Testis (tissue), 3 donors: ENCODE results near the gene ATG16L1. TPM values are rescaled to one million over a fixed set of nuclear protein-coding genes. Genes with fewer than 3 reads are reported as not detected.

Source experiments
- DNase-seq: peaks from one replicate; pipeline ENCODE4 v3.0.0-alpha.2; 2019
- H3K27ac ChIP-seq, 2 donors: fragments of 200-600 bp; sonication (generic); one replicate each; pipeline ENCODE4 v1.5.1; 2019
- H3K27me3 ChIP-seq: fragments of 200-600 bp; sonication (generic); one replicate; pipeline ENCODE4 v1.5.1; 2019
- H3K36me3 ChIP-seq: fragments of 200-600 bp; sonication (generic); one replicate; pipeline ENCODE4 v1.5.1; 2017; ENCODE audit warnings: low read depth; ENCODE audit errors: missing control alignments
- H3K4me1 ChIP-seq: fragments of 200-600 bp; sonication (generic); one replicate; pipeline ENCODE4 v1.5.1; 2019
- H3K4me3 ChIP-seq, 2 donors: fragments of 200-600 bp; sonication (generic); one replicate each; pipeline ENCODE4 v1.5.1; 2017 to 2019
- H3K9me3 ChIP-seq: fragments of 200-600 bp; sonication (generic); one replicate; pipeline ENCODE4 v1.5.1; 2017
- POLR2A ChIP-seq: fragments of 450-650 bp; IDR thresholded peaks from one replicate; pipeline ENCODE4 v1.6.1; 2017; ENCODE audit warnings: antibody characterized with exemption, mild to moderate bottlenecking, moderate library complexity
- WGBS, 2 donors: methylation state at CpG; one replicate each; pipeline ENCODE4 v1.1.5; 2018; 5-methylcytosine and 5-hydroxymethylcytosine counted together
- intact Hi-C: fragments of 100-400 bp; cut with DNase I; formaldehyde crosslinking; loops from one replicate; pipeline ENCODE4 v1.15.1; 2023; ENCODE audit warnings: low total_unique reads
- polyA plus RNA-seq: library from polyadenylated mRNA; stranded (reverse); fragments of 350-450 nt; fragmentation: Illumina TruSeq; extraction: RNeasy Lipid Tissue Mini Kit (QIAGEN cat#74804); gene quantifications from one replicate; pipeline ENCODE4 v1.2.3, GENCODE V29; 2014; ENCODE audit warnings: low read depth, low replicate concordance; ENCODE audit not compliant: insufficient read depth
- total RNA-seq, 2 donors: library from RNA; depleted of rRNA; stranded (reverse); fragments of >200 nt; gene quantifications; one replicate each; pipeline ENCODE4 v1.2.3, GENCODE V29; 2016
- TF ChIP-seq, protein P1 (sequence below), 3 experiments: fragments of 450-650 bp in 2 of 3; fragments of 200-600 bp in 1 of 3; sonication (generic) in 1 of 3; IDR thresholded peaks; one replicate each; pipeline ENCODE4 v1.5.1; 2016 to 2019; ENCODE audit warnings: antibody characterized with exemption in 3 of 3, mild to moderate bottlenecking in 2 of 3, moderate library complexity in 1 of 3

ATG16L1 gene
- total and polyA plus RNA-seq, 3 donors from 2014 or later: 37.3 to 53.1 (median 47.2) TPM

DNA sequence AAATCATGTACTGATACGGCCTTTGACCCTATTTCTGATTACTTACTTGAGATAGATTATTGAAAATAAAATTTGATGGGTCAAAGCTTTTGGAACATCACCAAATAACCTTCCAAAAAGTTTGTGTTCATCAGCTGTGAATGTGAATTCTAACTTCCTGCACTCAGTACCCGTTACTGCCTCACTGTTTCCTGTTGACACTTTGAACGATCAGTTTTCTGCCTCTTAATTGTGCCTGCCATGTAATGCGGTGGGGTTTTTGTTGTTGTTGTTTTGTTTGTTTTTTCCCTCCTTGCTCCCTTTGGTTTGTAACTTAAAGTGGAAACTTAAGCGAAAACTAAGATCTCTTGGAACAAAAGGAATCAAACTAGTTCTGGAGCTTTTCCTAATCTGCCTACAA, 18.9 kb downstream of the ATG16L1 start:
- WGBS, 2 donors: 82 to 91% methylated on average over 5 of the region's 5 CpGs
- no peaks in the 10 kb centered on the region for H3K9me3 ChIP-seq
- no peaks in the 10 kb centered on the region for H3K27me3 ChIP-seq
- H3K4me3 ChIP-seq: no peak overlapping the region
- H3K4me1 ChIP-seq: no peaks in the 10 kb centered on the region
- TF ChIP-seq, protein P1, sequence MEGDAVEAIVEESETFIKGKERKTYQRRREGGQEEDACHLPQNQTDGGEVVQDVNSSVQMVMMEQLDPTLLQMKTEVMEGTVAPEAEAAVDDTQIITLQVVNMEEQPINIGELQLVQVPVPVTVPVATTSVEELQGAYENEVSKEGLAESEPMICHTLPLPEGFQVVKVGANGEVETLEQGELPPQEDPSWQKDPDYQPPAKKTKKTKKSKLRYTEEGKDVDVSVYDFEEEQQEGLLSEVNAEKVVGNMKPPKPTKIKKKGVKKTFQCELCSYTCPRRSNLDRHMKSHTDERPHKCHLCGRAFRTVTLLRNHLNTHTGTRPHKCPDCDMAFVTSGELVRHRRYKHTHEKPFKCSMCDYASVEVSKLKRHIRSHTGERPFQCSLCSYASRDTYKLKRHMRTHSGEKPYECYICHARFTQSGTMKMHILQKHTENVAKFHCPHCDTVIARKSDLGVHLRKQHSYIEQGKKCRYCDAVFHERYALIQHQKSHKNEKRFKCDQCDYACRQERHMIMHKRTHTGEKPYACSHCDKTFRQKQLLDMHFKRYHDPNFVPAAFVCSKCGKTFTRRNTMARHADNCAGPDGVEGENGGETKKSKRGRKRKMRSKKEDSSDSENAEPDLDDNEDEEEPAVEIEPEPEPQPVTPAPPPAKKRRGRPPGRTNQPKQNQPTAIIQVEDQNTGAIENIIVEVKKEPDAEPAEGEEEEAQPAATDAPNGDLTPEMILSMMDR (IDR thresholded peaks at IDR 0.05): no peak
- TF ChIP-seq POLR2A: no peak
- H3K36me3 ChIP-seq: peaks cover 5% of the 10 kb centered on the region
- no peak overlapping the region for H3K27ac ChIP-seq
- no peak for DNase-seq
- intact Hi-C loops: no loop called here

DNA sequence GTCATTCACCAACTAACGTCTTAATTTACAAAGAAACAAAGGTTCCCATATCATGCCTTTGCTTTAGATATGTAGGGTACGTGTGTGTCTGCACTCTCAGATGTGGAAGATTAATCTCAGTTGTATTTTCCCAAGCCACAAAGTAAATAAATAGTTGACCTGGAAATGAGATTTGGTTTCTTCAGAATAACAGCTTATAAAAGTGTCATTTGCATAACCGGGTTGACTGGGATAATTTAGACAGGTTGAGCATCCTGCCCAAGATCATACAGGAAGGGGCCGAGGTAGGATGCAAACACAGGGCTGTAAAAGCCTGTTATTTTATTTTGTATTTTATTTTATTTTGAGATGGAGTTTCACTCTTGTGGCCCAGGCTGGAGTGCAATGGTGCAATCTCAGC, 19.5 kb downstream of the ATG16L1 start:
- WGBS, 2 donors: 91 to 95% methylated on average over 4 of the region's 4 CpGs
- peaks cover 5% of the 10 kb centered on the region for H3K36me3 ChIP-seq

DNA sequence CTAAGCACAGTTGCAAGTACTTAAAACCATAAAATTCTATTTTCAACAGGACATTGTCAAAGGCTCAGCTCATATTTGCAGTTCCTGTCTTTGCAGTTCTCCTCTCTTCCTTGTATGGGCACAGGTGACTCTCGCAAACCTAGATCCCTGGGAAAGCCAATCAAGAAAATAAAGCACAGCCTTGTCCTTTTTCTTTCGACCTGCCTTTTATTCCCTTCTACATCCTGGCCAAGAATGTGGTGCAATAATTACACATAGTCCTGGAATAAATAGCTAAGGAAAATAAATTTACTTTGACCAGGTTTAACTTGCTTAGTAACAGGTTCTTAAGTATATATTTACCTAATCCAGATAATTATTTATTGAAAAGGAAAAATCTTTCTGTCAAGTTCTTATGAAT, 20.2 kb downstream of the ATG16L1 start:
- TF ChIP-seq POLR2A: no peak
- TF ChIP-seq, protein P1 (IDR thresholded peaks at IDR 0.05): no peak
- DNase-seq: no peak
- Histone ChIP-seq H3K27ac (no peak overlapping the region), H3K27me3 (no peaks in the 10 kb centered on the region), H3K4me1 (no peaks in the 10 kb centered on the region), H3K9me3 (no peaks in the 10 kb centered on the region), H3K36me3 (peaks cover 5% of the 10 kb centered on the region), H3K4me3 (no peak overlapping the region)
- intact Hi-C loops: no loop called here
- WGBS, 2 donors: 93 to 96% methylated on average over 2 of the region's 2 CpGs

More for the DNA sequence above, 19.5 kb downstream of the ATG16L1 start:
- no peak for DNase-seq
- no peak overlapping the region for H3K27ac ChIP-seq
- H3K9me3 ChIP-seq: no peaks in the 10 kb centered on the region
- H3K4me1 ChIP-seq: no peaks in the 10 kb centered on the region
- intact Hi-C loops: no loop called here
- TF ChIP-seq, protein P1 (IDR thresholded peaks at IDR 0.05): no peak
- no peak for TF ChIP-seq POLR2A
- H3K4me3 ChIP-seq: no peak overlapping the region
- no peaks in the 10 kb centered on the region for H3K27me3 ChIP-seq

DNA sequence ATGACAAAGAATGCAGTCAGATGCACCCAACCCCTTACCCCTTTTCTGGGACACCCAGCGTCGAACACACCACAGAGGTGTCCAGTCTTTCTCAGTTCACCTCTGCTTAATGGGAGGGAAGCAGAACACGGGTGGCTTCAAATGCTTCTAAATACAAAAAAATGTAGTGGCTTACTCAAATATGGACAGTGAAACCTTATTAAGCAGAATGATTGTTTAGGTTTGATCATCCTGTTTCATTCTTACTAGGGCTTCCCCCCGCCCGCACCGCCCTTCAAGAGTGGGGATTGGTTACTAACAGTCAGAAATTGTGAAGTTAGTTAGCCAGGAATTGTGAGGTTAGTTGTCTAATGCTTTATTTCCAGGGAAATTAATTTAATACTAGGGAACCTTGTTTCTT, 21.6 kb downstream of the ATG16L1 start:
- Histone ChIP-seq H3K4me3 (no peak overlapping the region), H3K9me3 (no peaks in the 10 kb centered on the region), H3K27ac (no peak overlapping the region), H3K4me1 (no peaks in the 10 kb centered on the region), H3K36me3 (peaks cover 5% of the 10 kb centered on the region), H3K27me3 (no peaks in the 10 kb centered on the region)
- DNase-seq: no peak
- intact Hi-C loops: no loop called here
- 90 to 95% methylated on average over 6 of the region's 6 CpGs for WGBS, 2 donors
- TF ChIP-seq, protein P1 (IDR thresholded peaks at IDR 0.05): no peak
- no peak for TF ChIP-seq POLR2A

DNA sequence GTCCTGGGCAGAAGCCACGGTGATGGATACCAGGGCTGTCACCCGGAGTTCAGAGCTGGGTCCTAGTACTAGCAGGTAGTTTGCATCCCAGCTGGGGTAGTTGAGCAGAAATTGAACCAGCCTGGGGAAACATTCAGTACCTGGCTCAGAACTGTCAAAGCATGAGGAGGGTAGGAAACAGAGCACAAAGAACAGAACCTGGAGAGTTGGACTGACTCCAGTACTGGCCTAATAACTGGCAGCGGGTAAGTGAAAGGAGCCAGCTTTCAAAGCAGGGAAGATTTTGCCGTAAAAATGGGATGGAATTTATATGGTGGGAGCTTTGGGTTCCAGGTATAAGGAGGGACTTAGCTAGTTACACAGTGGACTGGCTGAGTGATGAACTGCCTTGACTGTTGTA, 23.8 kb downstream of the ATG16L1 start:
- Histone ChIP-seq H3K27me3 (no peaks in the 10 kb centered on the region), H3K27ac (no peak overlapping the region), H3K4me3 (no peak overlapping the region), H3K36me3 (peaks cover 5% of the 10 kb centered on the region), H3K9me3 (no peaks in the 10 kb centered on the region), H3K4me1 (no peaks in the 10 kb centered on the region)
- no peak for DNase-seq
- TF ChIP-seq POLR2A: no peak
- TF ChIP-seq, protein P1 (IDR thresholded peaks at IDR 0.05): no peak
- 89 to 90% methylated on average over 3 to 4 of the region's 4 CpGs for WGBS, 2 donors
- intact Hi-C loops: no loop called here
